Keratinocyte (primary cell): ENCODE results near the gene LAMA4. TPM values are rescaled to one million over a fixed set of nuclear protein-coding genes. Genes with fewer than 3 reads are reported as not detected.

Source experiments
- DNase-seq: peaks from one replicate; pipeline ENCODE4 v3.0.0-alpha.2; 2011; ENCODE audit warnings: low read depth, missing footprints, low spot score
- FAIRE-seq: peaks from 2 replicates; lab custom pipeline; 2011; peaks lifted over from hg19 to GRCh38; lab: Jason Lieb, UNC
- H2AFZ ChIP-seq: 2 replicates; pipeline ENCODE4 v1.6.0; 2012; ENCODE audit warnings: low read length, control low read depth, inconsistent platforms; ENCODE audit not compliant: control insufficient read depth
- H3K27ac ChIP-seq: 2 replicates; pipeline ENCODE4 v1.5.1; 2011; ENCODE audit warnings: low read length; ENCODE audit not compliant: control insufficient read depth, insufficient read depth
- H3K27me3 ChIP-seq: 3 replicates; pipeline ENCODE4 v1.6.0; 2011; ENCODE audit warnings: low read length; ENCODE audit not compliant: control insufficient read depth, insufficient read depth; ENCODE audit errors: extremely low read depth
- H3K36me3 ChIP-seq, 2 experiments: 2 replicates in 1 of 2; 3 replicates in 1 of 2; pipeline ENCODE4 v1.5.1; 2011; ENCODE audit warnings: low read length in 2 of 2, mild to moderate bottlenecking in 1 of 2; ENCODE audit not compliant: control insufficient read depth in 2 of 2, insufficient read depth in 2 of 2; ENCODE audit errors: extremely low read depth in 1 of 2
- H3K4me1 ChIP-seq: 3 replicates; pipeline ENCODE4 v1.5.1; 2011; ENCODE audit warnings: low read length; ENCODE audit not compliant: control insufficient read depth, insufficient read depth; ENCODE audit errors: extremely low read depth
- H3K4me2 ChIP-seq: 3 replicates; pipeline ENCODE4 v1.6.0; 2011; ENCODE audit warnings: low read depth, low read length; ENCODE audit not compliant: control insufficient read depth, insufficient read depth; ENCODE audit errors: extremely low read depth
- H3K4me3 ChIP-seq, 3 experiments: fragments of 200-600 bp in 1 of 3; sonication (generic) in 1 of 3; 2 replicates in 2 of 3; 3 replicates in 1 of 3; pipeline ENCODE4 v1.5.1; 2011 to 2016; ENCODE audit warnings: low read length in 3 of 3, mild to moderate bottlenecking in 3 of 3, control low read depth in 2 of 3, inconsistent platforms in 1 of 3, low read depth in 1 of 3, mixed read lengths in 1 of 3, mixed run types in 1 of 3, moderate library complexity in 1 of 3; ENCODE audit not compliant: control insufficient read depth in 2 of 3, insufficient read depth in 2 of 3; ENCODE audit errors: extremely low read depth in 1 of 3
- H3K79me2 ChIP-seq: 2 replicates; pipeline ENCODE4 v1.6.0; 2012; ENCODE audit warnings: low read length; ENCODE audit not compliant: control insufficient read depth, insufficient read depth
- H3K9ac ChIP-seq: 3 replicates; pipeline ENCODE4 v1.6.0; 2011; ENCODE audit warnings: low read length; ENCODE audit not compliant: control insufficient read depth, insufficient read depth; ENCODE audit errors: extremely low read depth
- H3K9me1 ChIP-seq: 3 replicates; pipeline ENCODE4 v1.6.0; 2011; ENCODE audit warnings: low read length; ENCODE audit not compliant: control insufficient read depth, insufficient read depth; ENCODE audit errors: extremely low read depth
- H3K9me3 ChIP-seq: 2 replicates; pipeline ENCODE4 v1.5.1; 2012; ENCODE audit warnings: low read depth, low read length; ENCODE audit not compliant: control insufficient read depth
- H4K20me1 ChIP-seq: 3 replicates; pipeline ENCODE4 v1.6.0; 2011; ENCODE audit warnings: low read length; ENCODE audit not compliant: control insufficient read depth, insufficient read depth; ENCODE audit errors: extremely low read depth
- EZH2 ChIP-seq: IDR thresholded peaks from one replicate; pipeline ENCODE4 v1.6.1; 2012; ENCODE audit warnings: inconsistent platforms, mild to moderate bottlenecking, low read length, moderate library complexity
- dilution Hi-C: fragments of 300-500 bp; cut with MboI; formaldehyde crosslinking; loops from one replicate; pipeline ENCODE4 v1.7.0; 2020; ENCODE audit warnings: low sequenced_read_pairs; ENCODE audit not compliant: extremely low pct_ligation_motif_present
- polyA plus RNA-seq, 5 experiments: library from polyadenylated mRNA; depleted of rRNA in 3 of 5; stranded (reverse) in 3 of 5; stranded (forward) in 1 of 5; unstranded in 1 of 5; fragments of >200 nt; gene quantifications; 1 replicate in 1 of 5; 2 replicates in 3 of 5; 3 replicates in 1 of 5; pipeline versions ENCODE4 v1.2.1 to v1.2.3, GENCODE V29; 2011 to 2012; ENCODE audit warnings: missing spikeins in 2 of 5, low read depth in 1 of 5, low replicate concordance in 1 of 5
- TF ChIP-seq, protein P1 (sequence below), 3 experiments: IDR thresholded peaks in 1 of 3; conservative IDR thresholded peaks in 1 of 3; optimal IDR thresholded peaks in 1 of 3; 2 replicates in 2 of 3; 3 replicates in 1 of 3; pipeline versions ENCODE3 to v1.5.1; 2011; ENCODE audit warnings: low read length in 3 of 3, mild to moderate bottlenecking in 3 of 3, moderate library complexity in 2 of 3, control low read depth in 1 of 3, inconsistent platforms in 1 of 3; ENCODE audit not compliant: insufficient read depth in 2 of 3; ENCODE audit errors: extremely low read depth in 1 of 3

The LAMA4 gene
- polyA plus RNA-seq, 1 donor (not counting 4 experiments of a cell fraction or from before 2014, with no cell fraction given): 0.12 TPM

DNA sequence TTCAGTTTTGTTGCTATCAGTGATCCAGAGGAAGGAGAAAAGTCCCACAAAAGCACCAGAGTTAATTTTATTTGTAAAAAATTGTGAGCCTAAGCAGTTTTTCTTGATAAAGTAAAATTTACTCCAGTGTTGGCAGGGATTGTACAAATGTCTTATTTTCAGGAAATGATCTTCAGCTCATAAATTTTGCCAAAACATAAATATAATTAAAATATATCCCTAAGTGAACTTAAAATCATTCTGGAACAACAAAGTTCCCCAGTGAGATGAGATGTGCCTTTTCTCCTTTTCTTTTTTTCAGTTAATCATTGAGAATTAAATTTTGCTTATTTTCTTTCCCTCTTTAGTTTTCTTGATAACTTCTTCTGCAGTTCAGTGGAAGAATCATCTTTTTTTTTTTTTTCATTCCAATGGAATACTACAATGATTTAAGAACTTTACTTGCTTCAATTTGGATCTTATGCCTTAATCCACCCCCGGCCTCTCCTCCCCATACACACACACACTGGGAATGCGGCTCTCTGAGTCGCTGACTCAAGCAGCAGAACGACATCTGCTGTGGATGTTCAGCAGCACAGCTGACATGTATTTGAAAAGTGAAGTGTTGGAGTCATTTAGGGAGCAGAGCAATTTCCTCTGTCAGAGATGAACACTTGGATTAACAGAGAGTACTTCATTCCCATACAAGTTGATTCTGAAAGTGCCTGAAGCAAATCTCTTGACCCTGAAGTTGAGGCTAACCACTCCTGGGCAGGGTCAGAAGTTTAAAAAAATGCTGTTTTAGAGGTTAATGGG, 27.7 kb upstream of the LAMA4 start:
- Histone ChIP-seq H3K4me1 (no peaks in the 10 kb centered on the region), H3K36me3 (no peaks in the 10 kb centered on the region), H3K9me1 (no peaks in the 10 kb centered on the region), H3K9ac (no peak overlapping the region), H3K27me3 (no peaks in the 10 kb centered on the region), H3K27ac (no peak overlapping the region), H3K9me3 (no peaks in the 10 kb centered on the region), H2AFZ (no peak overlapping the region), H4K20me1 (no peaks in the 10 kb centered on the region), H3K4me2 (no peak overlapping the region), H3K4me3 (no peak overlapping the region), H3K79me2 (no peaks in the 10 kb centered on the region)
- dilution Hi-C loops: no loop called here
- DNase-seq: no peak
- TF ChIP-seq, protein P1, sequence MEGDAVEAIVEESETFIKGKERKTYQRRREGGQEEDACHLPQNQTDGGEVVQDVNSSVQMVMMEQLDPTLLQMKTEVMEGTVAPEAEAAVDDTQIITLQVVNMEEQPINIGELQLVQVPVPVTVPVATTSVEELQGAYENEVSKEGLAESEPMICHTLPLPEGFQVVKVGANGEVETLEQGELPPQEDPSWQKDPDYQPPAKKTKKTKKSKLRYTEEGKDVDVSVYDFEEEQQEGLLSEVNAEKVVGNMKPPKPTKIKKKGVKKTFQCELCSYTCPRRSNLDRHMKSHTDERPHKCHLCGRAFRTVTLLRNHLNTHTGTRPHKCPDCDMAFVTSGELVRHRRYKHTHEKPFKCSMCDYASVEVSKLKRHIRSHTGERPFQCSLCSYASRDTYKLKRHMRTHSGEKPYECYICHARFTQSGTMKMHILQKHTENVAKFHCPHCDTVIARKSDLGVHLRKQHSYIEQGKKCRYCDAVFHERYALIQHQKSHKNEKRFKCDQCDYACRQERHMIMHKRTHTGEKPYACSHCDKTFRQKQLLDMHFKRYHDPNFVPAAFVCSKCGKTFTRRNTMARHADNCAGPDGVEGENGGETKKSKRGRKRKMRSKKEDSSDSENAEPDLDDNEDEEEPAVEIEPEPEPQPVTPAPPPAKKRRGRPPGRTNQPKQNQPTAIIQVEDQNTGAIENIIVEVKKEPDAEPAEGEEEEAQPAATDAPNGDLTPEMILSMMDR (optimal IDR thresholded peaks at IDR 0.05 in 1 of 3, IDR thresholded peaks at IDR 0.05 in 1 of 3, conservative IDR thresholded peaks at IDR 0.05 in 1 of 3; ENCODE audit: extremely low read depth in 1 of 3, insufficient read depth in 2 of 3, low read length in 3 of 3): peak; percentile 22 to 62 (median 28)
- no peak for TF ChIP-seq EZH2
- FAIRE-seq: peak; percentile 53

DNA sequence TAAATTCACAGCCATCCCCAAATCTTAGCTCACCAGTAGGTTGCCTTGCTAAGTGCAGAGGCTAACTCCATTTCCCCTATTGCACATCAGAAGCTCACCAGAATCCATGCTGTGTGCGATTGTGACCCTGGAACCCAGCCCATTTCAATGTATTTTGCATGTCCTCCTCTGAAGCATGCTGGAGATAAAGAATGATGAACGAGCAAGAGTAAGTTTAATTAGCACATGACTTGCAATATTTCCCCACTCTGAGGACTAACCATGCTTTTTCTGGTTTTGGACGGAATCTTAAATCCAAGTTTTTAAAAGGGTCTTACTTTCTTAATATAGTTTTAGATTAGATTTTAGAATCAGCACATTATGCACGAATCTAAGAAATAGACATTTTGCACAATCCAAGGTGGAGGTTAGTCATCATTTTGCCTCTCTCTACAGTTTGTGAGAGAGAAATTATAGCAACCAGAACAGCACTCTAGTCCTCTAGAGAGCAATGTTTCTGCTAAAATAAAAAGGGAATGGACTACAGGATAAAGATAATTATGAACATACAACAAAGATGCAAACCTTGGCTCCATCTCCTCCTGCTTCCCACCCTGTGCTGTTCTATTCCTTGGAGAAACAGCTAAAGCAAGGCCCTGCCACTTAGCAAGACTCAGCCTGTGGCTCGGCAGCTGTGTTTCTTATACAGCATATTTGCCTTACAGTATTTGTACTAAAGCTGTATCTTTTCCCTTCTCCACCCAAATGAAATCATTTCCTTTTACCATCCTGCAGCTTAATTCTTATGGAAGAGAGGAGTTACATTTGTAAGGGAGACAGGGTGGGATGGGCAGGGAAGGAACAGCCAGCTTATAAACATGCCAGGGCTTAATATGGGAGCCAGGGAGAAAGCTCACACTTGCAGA, 24.9 kb upstream of the LAMA4 start:
- H2AFZ ChIP-seq: no peak overlapping the region

More for the DNA sequence above, 24.9 kb upstream of the LAMA4 start:
- no peaks in the 10 kb centered on the region for H3K9me3 ChIP-seq
- no peak overlapping the region for H3K27ac ChIP-seq
- H3K36me3 ChIP-seq: no peaks in the 10 kb centered on the region
- no peak overlapping the region for H3K4me2 ChIP-seq
- no peaks in the 10 kb centered on the region for H3K9me1 ChIP-seq
- no peaks in the 10 kb centered on the region for H3K79me2 ChIP-seq
- dilution Hi-C loops: no loop called here
- H3K27me3 ChIP-seq: no peaks in the 10 kb centered on the region
- H3K4me3 ChIP-seq: no peak overlapping the region
- H4K20me1 ChIP-seq: no peaks in the 10 kb centered on the region
- no peak for FAIRE-seq
- no peaks in the 10 kb centered on the region for H3K4me1 ChIP-seq
- no peak overlapping the region for H3K9ac ChIP-seq
- no peak for DNase-seq
- TF ChIP-seq, protein P1 (optimal IDR thresholded peaks at IDR 0.05 in 1 of 3, IDR thresholded peaks at IDR 0.05 in 1 of 3, conservative IDR thresholded peaks at IDR 0.05 in 1 of 3; ENCODE audit: extremely low read depth in 1 of 3, insufficient read depth in 2 of 3, low read length in 3 of 3): no peak
- TF ChIP-seq EZH2: no peak
